Measurements from ENCODE around the gene PCSK4. TPM values are rescaled to one million over a fixed set of nuclear protein-coding genes. Genes with fewer than 3 reads are reported as not detected.

PCSK4 gene
- total and polyA plus RNA-seq, 9 of the 15 experiments (the other 6 are each of a cell fraction or from before 2014, with no cell fraction given) = 0.01 to 9.1 (median 2.1) TPM; not detected in 1

GRCh38 chr19:1446713-1447481 is 43.3 kb downstream of the PCSK4 start (continued):
- TF ChIP-seq MTF1 (CRISPR knock-in tag; IDR thresholded peaks at IDR 0.05; ENCODE audit: borderline replicate concordance) (no peak), ZNF507 (tag; conservative IDR thresholded peaks at IDR 0.05) (no peak), SMC3 (conservative IDR thresholded peaks at IDR 0.05; ENCODE audit: insufficient read depth, low read depth, low read length) (no peak), NR2C2 (CRISPR knock-in tag; IDR thresholded peaks at IDR 0.05) (0 out of 2 replicates have a peak, but pooled peaks have one; percentile 53), NR2C2 (tag; IDR thresholded peaks at IDR 0.05) (no peak), PML (IDR thresholded peaks at IDR 0.05; ENCODE audit: low read length) (no peak), ELK1 (CRISPR knock-in tag; IDR thresholded peaks at IDR 0.05) (no peak), RBM15 (IDR thresholded peaks at IDR 0.05; ENCODE audit: insufficient read depth, low read length) (no peak), RB1 (IDR thresholded peaks at IDR 0.05; ENCODE audit: low read depth) (peak; percentile 39; the same call in 1 of the 2 replicates), TAF15 (IDR thresholded peaks at IDR 0.05; ENCODE audit: low read depth, low read length) (no peak), RCOR1 (IDR thresholded peaks at IDR 0.05; ENCODE audit: borderline replicate concordance in 1 of 2, low read depth in 2 of 2, low read length in 2 of 2) (0 out of 4 replicates have a peak, but pooled peaks of 1 of the 2 experiments have one; percentile 13), EP400 (IDR thresholded peaks at IDR 0.05) (no peak), RFX5 (IDR thresholded peaks at IDR 0.05; ENCODE audit: low read depth, low read length) (no peak), NCOA6 (IDR thresholded peaks at IDR 0.05) (no peak), PYGO2 (tag; IDR thresholded peaks at IDR 0.05) (no peak), KLF13 (tag; IDR thresholded peaks at IDR 0.05; ENCODE audit: borderline replicate concordance, low read depth) (no peak), TEAD4 (IDR thresholded peaks at IDR 0.05; ENCODE audit: low read length) (no peak), TEAD4 (CRISPR knock-in tag; IDR thresholded peaks at IDR 0.05; ENCODE audit: borderline replicate concordance) (no peak), ZNF232 (CRISPR knock-in tag; IDR thresholded peaks at IDR 0.05) (0 out of 2 replicates have a peak, but pooled peaks have one; percentile 61), GABPB2 (CRISPR knock-in tag; conservative IDR thresholded peaks at IDR 0.05) (no peak), PCBP1 (IDR thresholded peaks at IDR 0.05; ENCODE audit: low read depth, low read length, poor library complexity, severe bottlenecking) (no peak), ILK (tag; IDR thresholded peaks at IDR 0.05; ENCODE audit: borderline replicate concordance, low read depth) (no peak), SNIP1 (IDR thresholded peaks at IDR 0.05; ENCODE audit: low read depth) (no peak), ZBTB8A (IDR thresholded peaks at IDR 0.05; ENCODE audit: partially characterized antibody) (no peak), USF2 (CRISPR knock-in tag; IDR thresholded peaks at IDR 0.05) (no peak), ZBTB17 (CRISPR knock-in tag; IDR thresholded peaks at IDR 0.05) (no peak), ARID1B (IDR thresholded peaks at IDR 0.05) (no peak), TAF9B (IDR thresholded peaks at IDR 0.05; ENCODE audit: partially characterized antibody) (no peak), FOXJ3 (CRISPR knock-in tag; IDR thresholded peaks at IDR 0.05) (no peak), KLF6 (CRISPR knock-in tag; IDR thresholded peaks at IDR 0.05; ENCODE audit: borderline replicate concordance) (no peak)
